ENCODE results near the gene AQP2.

DNA sequence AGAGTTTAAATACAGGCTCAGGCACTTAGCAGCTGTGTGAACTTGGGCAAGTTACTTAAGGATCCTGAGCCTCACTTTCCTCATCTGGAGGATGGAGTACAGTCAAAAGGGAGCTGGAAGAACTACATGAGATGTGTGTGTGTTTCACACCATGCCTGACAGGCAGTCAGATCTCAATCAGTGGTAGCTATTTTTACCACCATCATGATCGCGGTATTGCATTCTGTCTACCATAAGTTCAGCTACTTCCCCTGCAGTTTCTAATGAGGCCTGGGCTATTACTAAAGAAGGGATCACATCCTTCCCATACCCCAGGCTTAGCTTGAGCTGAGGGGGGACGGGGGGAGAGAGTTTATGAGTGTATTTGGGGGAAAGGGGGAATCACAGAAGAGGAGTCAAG, 29.3 kb downstream of the AQP2 start:
- no peak for TF ChIP-seq POLR2A (IDR thresholded peaks at IDR 0.05)
- no peak for TF ChIP-seq CTCF (IDR thresholded peaks at IDR 0.05)
- no peak for TF ChIP-seq POLR2AphosphoS5 (IDR thresholded peaks at IDR 0.05; ENCODE audit: insufficient read depth in 1 of 2, low read depth in 1 of 2)
